Astrocyte (in vitro differentiated cells and primary cell): ENCODE measurements around the gene ABCC2. TPM values are rescaled to one million over a fixed set of nuclear protein-coding genes. Genes with fewer than 3 reads are reported as not detected.

Source experiments
- DNase-seq: peaks from one replicate; pipeline ENCODE4 v3.0.0-alpha.2; 2010; ENCODE audit warnings: low read depth
- FAIRE-seq: peaks from 2 replicates; lab custom pipeline; 2011; peaks lifted over from hg19 to GRCh38; lab: Jason Lieb, UNC
- H2AFZ ChIP-seq: 2 replicates; pipeline ENCODE4 v1.6.0; 2012; ENCODE audit warnings: low read depth, low read length, inconsistent platforms
- H3K27ac ChIP-seq: 2 replicates; pipeline ENCODE4 v1.5.1; 2011; ENCODE audit warnings: low read depth, low read length, inconsistent platforms
- H3K27me3 ChIP-seq: 2 replicates; pipeline ENCODE4 v1.6.0; 2011; ENCODE audit warnings: low read length, inconsistent platforms; ENCODE audit not compliant: insufficient read depth
- H3K36me3 ChIP-seq: 2 replicates; pipeline ENCODE4 v1.5.1; 2011; ENCODE audit warnings: low read length, inconsistent platforms; ENCODE audit not compliant: insufficient read depth
- H3K4me1 ChIP-seq: 2 replicates; pipeline ENCODE4 v1.5.1; 2011; ENCODE audit warnings: low read length, inconsistent platforms; ENCODE audit not compliant: insufficient read depth
- H3K4me2 ChIP-seq: 2 replicates; pipeline ENCODE4 v1.6.0; 2012; ENCODE audit warnings: low read length, inconsistent platforms
- H3K4me3 ChIP-seq: 2 replicates; pipeline ENCODE4 v1.5.1; 2011; ENCODE audit warnings: low read depth, mild to moderate bottlenecking, low read length, inconsistent platforms; ENCODE audit not compliant: insufficient read depth
- H3K79me2 ChIP-seq: 2 replicates; pipeline ENCODE4 v1.6.0; 2012; ENCODE audit warnings: mild to moderate bottlenecking, low read length, inconsistent platforms; ENCODE audit not compliant: insufficient read depth
- H3K9ac ChIP-seq: 2 replicates; pipeline ENCODE4 v1.6.0; 2012; ENCODE audit warnings: mild to moderate bottlenecking, low read length, inconsistent platforms
- H3K9me3 ChIP-seq: 2 replicates; pipeline ENCODE4 v1.5.1; 2012; ENCODE audit warnings: low read depth, mild to moderate bottlenecking, low read length, inconsistent platforms; ENCODE audit not compliant: insufficient read depth
- H4K20me1 ChIP-seq: 2 replicates; pipeline ENCODE4 v1.6.0; 2012; ENCODE audit warnings: low read length, inconsistent platforms; ENCODE audit not compliant: insufficient read depth
- H3K27ac Mint-ChIP-seq: one replicate; pipeline ENCODE4 v1.8.0; 2021; ENCODE audit warnings: mild to moderate bottlenecking, mixed read lengths; ENCODE audit not compliant: unreplicated experiment
- H3K27me3 Mint-ChIP-seq: one replicate; pipeline ENCODE4 v1.8.0; 2021; ENCODE audit warnings: low read depth, mixed read lengths; ENCODE audit not compliant: unreplicated experiment
- H3K36me3 Mint-ChIP-seq: one replicate; pipeline ENCODE4 v1.8.0; 2021; ENCODE audit warnings: low read depth, mixed read lengths; ENCODE audit not compliant: unreplicated experiment
- H3K4me1 Mint-ChIP-seq: one replicate; pipeline ENCODE4 v1.8.0; 2021; ENCODE audit warnings: low read depth, mixed read lengths; ENCODE audit not compliant: unreplicated experiment
- H3K4me3 Mint-ChIP-seq: one replicate; pipeline ENCODE4 v1.8.0; 2021; ENCODE audit warnings: mild to moderate bottlenecking, moderate library complexity, mixed read lengths; ENCODE audit not compliant: unreplicated experiment
- H3K9me3 Mint-ChIP-seq: one replicate; pipeline ENCODE4 v1.8.0; 2021; ENCODE audit warnings: mild to moderate bottlenecking, mixed read lengths; ENCODE audit not compliant: unreplicated experiment
- EZH2 ChIP-seq: IDR thresholded peaks from 2 replicates; pipeline ENCODE4 v1.6.1; 2012; ENCODE audit warnings: mild to moderate bottlenecking, low read length, inconsistent platforms; ENCODE audit not compliant: insufficient read depth
- total RNA-seq: library from RNA; stranded (reverse); gene quantifications from 2 replicates; pipeline ENCODE4 v1.2.1, GENCODE V29; 2021
- TF ChIP-seq, protein P1 (sequence below): IDR thresholded peaks from 2 replicates; pipeline ENCODE4 v1.5.1; 2011; ENCODE audit warnings: low read depth, mild to moderate bottlenecking, inconsistent platforms, low read length, moderate library complexity; ENCODE audit not compliant: insufficient read depth

The ABCC2 gene
- total RNA-seq, 1 donor from 2014 or later, result 0.59 TPM

DNA sequence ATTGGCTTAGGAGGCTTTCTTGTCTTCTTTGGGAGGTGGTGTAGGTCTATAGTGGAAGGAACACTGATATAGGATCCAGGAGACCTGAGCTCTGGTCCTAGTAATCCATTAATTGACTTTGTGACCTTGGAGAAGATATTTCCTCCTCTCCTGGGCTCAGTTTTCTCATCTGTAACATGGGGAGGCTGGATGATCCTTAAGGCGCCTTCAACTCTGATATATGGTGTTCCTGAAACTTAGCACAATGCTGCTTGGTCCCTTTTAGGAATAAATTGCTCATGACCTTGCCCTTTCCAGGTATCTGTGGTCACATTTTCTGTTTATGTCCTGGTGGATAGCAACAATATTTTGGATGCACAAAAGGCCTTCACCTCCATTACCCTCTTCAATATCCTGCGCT lies 25.3 kb downstream of the ABCC2 start:
- Histone ChIP-seq H3K27ac (no peak overlapping the region), H3K4me3 (no peak overlapping the region), H2AFZ (no peak overlapping the region), H3K27me3 (no peaks in the 10 kb centered on the region), H3K4me2 (no peak overlapping the region), H3K9ac (no peak overlapping the region), H3K79me2 (no peaks in the 10 kb centered on the region), H3K9me3 (no peaks in the 10 kb centered on the region), H4K20me1 (no peaks in the 10 kb centered on the region), H3K36me3 (no peaks in the 10 kb centered on the region), H3K4me1 (no peaks in the 10 kb centered on the region)
- DNase-seq (no peak), FAIRE-seq (no peak)
- Mint-ChIP-seq H3K4me1 (no peaks in the 10 kb centered on the region), H3K4me3 (no peak overlapping the region), H3K27me3 (peaks cover 17% of the 10 kb centered on the region), H3K27ac (no peak overlapping the region), H3K9me3 (peaks cover 1% of the 10 kb centered on the region), H3K36me3 (no peaks in the 10 kb centered on the region)
- no peak for TF ChIP-seq EZH2
- TF ChIP-seq, protein P1, sequence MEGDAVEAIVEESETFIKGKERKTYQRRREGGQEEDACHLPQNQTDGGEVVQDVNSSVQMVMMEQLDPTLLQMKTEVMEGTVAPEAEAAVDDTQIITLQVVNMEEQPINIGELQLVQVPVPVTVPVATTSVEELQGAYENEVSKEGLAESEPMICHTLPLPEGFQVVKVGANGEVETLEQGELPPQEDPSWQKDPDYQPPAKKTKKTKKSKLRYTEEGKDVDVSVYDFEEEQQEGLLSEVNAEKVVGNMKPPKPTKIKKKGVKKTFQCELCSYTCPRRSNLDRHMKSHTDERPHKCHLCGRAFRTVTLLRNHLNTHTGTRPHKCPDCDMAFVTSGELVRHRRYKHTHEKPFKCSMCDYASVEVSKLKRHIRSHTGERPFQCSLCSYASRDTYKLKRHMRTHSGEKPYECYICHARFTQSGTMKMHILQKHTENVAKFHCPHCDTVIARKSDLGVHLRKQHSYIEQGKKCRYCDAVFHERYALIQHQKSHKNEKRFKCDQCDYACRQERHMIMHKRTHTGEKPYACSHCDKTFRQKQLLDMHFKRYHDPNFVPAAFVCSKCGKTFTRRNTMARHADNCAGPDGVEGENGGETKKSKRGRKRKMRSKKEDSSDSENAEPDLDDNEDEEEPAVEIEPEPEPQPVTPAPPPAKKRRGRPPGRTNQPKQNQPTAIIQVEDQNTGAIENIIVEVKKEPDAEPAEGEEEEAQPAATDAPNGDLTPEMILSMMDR, result no peak

DNA sequence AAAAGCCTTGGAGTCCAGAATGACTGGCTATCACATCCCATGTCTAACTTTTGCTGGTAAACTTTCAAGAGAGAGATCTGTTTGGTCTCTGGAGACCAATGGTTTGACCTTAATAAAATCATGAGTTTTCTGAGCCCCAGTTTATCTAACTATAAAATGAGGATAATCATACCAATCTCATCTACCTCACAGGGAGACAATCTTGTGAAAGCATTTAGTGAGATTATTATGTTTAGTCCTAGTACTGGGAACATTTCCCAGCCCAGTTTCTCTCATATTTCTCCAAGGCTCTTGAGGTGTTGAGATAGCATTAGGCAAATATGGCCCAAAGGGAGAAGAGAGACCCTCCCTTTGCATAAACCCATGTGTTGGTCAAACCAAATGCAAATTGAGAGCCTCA lies 25.8 kb downstream of the ABCC2 start:
- DNase-seq (no peak), FAIRE-seq (no peak)
- H3K27me3 ChIP-seq, result no peaks in the 10 kb centered on the region
- H3K27ac Mint-ChIP-seq, result no peak overlapping the region
- no peak overlapping the region for H3K27ac ChIP-seq
- no peaks in the 10 kb centered on the region for H3K4me1 Mint-ChIP-seq
- H3K79me2 ChIP-seq, result no peaks in the 10 kb centered on the region
- no peak overlapping the region for H3K9ac ChIP-seq
- no peaks in the 10 kb centered on the region for H3K36me3 Mint-ChIP-seq
- H3K4me1 ChIP-seq, result no peaks in the 10 kb centered on the region
- H3K36me3 ChIP-seq, result no peaks in the 10 kb centered on the region
- H3K9me3 Mint-ChIP-seq, result peaks cover 1% of the 10 kb centered on the region
- no peak overlapping the region for H3K4me2 ChIP-seq
- no peak overlapping the region for H2AFZ ChIP-seq
- H3K9me3 ChIP-seq, result no peaks in the 10 kb centered on the region
- H3K27me3 Mint-ChIP-seq, result peaks cover 17% of the 10 kb centered on the region
- TF ChIP-seq, protein P1, result no peak
- TF ChIP-seq EZH2, result no peak
- no peak overlapping the region for H3K4me3 ChIP-seq
- no peaks in the 10 kb centered on the region for H4K20me1 ChIP-seq
- H3K4me3 Mint-ChIP-seq, result no peak overlapping the region

DNA sequence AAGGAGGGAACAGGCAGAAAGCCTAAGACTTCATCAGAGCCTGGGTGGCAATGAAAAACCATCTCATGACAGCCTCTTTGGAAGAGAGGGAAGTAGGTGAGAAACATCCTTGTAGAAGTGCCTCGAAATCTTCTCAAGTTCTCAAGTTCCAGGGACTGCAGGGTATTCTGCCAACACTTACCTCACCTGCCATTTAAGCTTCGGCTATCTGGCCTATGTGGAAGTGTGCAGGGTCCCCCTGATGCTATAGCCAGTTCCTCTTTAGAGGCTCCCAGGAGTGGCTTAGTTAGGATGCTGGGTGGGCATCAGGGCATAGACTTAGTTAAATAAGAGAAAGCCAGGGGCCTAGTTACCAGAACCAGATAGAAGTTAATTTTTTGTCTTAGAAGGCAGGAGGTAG lies 27.0 kb downstream of the ABCC2 start:
- Mint-ChIP-seq H3K27me3 (peaks cover 15% of the 10 kb centered on the region), H3K36me3 (no peaks in the 10 kb centered on the region), H3K4me1 (no peaks in the 10 kb centered on the region), H3K9me3 (peaks cover 1% of the 10 kb centered on the region), H3K27ac (no peak overlapping the region), H3K4me3 (no peak overlapping the region)
- no peak overlapping the region for H3K4me2 ChIP-seq
- no peak overlapping the region for H3K4me3 ChIP-seq
- no peaks in the 10 kb centered on the region for H3K79me2 ChIP-seq
- no peaks in the 10 kb centered on the region for H3K9me3 ChIP-seq
- no peaks in the 10 kb centered on the region for H3K36me3 ChIP-seq
- no peaks in the 10 kb centered on the region for H4K20me1 ChIP-seq
- no peak overlapping the region for H3K27ac ChIP-seq
- no peaks in the 10 kb centered on the region for H3K27me3 ChIP-seq
- no peak for DNase-seq
- H3K9ac ChIP-seq, result no peak overlapping the region
- FAIRE-seq, result no peak
- TF ChIP-seq, protein P1, result no peak
- no peak for TF ChIP-seq EZH2
- H3K4me1 ChIP-seq, result no peaks in the 10 kb centered on the region
- H2AFZ ChIP-seq, result no peak overlapping the region
